ENCODE results near the gene SCML1. TPM values are rescaled to one million over a fixed set of nuclear protein-coding genes. Genes with fewer than 3 reads are reported as not detected.

SCML1 gene
- total RNA-seq, 1 experiment from 2014 or later: 7.0 TPM

GRCh38 chrX:17725181-17725580 is 12.1 kb upstream of the SCML1 start:
- in situ Hi-C loops (cut with HindIII; ENCODE audit: low pct_unique_long_range_greater_than_20kb, low sequenced_read_pairs): no loop called here
- Histone ChIP-seq H3K36me3 (ENCODE audit: control insufficient read depth, insufficient read depth, low read length) (no peaks in the 10 kb centered on the region), H3K9me3 (ENCODE audit: control insufficient read depth, insufficient read depth, low read depth, low read length) (no peaks in the 10 kb centered on the region), H3K27ac (ENCODE audit: low read length) (no peak overlapping the region), H3K4me1 (ENCODE audit: control insufficient read depth, insufficient read depth, low read length) (no peaks in the 10 kb centered on the region), H3K4me3 (ENCODE audit: low read depth in 2 of 2, low read length in 2 of 2) (no peak overlapping the region), H3K27me3 (ENCODE audit: control insufficient read depth, insufficient read depth, low read length) (no peaks in the 10 kb centered on the region)
- ChIA-PET POLR2A (no interaction called here), CTCF (no interaction called here)
- no peak for TF ChIP-seq CTCF (IDR thresholded peaks at IDR 0.05)
- no peak for TF ChIP-seq TCF7L2 (IDR thresholded peaks at IDR 0.05; ENCODE audit: low read depth, low read length)
- TF ChIP-seq POLR2AphosphoS5 (IDR thresholded peaks at IDR 0.05; ENCODE audit: low read depth, low read length): no peak
- no peak for TF ChIP-seq REST (IDR thresholded peaks at IDR 0.05; ENCODE audit: insufficient read depth in 1 of 2, low read depth in 2 of 2, low read length in 1 of 2)
- BruUV-seq (replicated peaks): no TSS peak
- intact Hi-C loops (cut with micrococcal nuclease; ENCODE audit: unreplicated experiment): no loop called here
- DNase-seq (ENCODE audit: low read depth, low spot score) (no peak), ATAC-seq (no peak)

- H3K27ac ChIP-seq (ENCODE audit: low read length): no peak overlapping the region
- DNase-seq (ENCODE audit: low read depth, low spot score) (no peak), ATAC-seq (no peak)
- TF ChIP-seq SIN3A (IDR thresholded peaks at IDR 0.05; ENCODE audit: borderline replicate concordance, insufficient read depth, low read depth, low read length): no peak
- no peak for TF ChIP-seq POLR2AphosphoS5 (IDR thresholded peaks at IDR 0.05; ENCODE audit: low read depth, low read length)
- TF ChIP-seq CTCF (IDR thresholded peaks at IDR 0.05): no peak
- TF ChIP-seq TCF7L2 (IDR thresholded peaks at IDR 0.05; ENCODE audit: low read depth, low read length): no peak
- in situ Hi-C loops (cut with HindIII; ENCODE audit: low pct_unique_long_range_greater_than_20kb, low sequenced_read_pairs) (no loop called here), intact Hi-C loops (cut with micrococcal nuclease; ENCODE audit: unreplicated experiment) (no loop called here)
- H3K27me3 ChIP-seq (ENCODE audit: control insufficient read depth, insufficient read depth, low read length): no peaks in the 10 kb centered on the region
- ChIA-PET POLR2A (no interaction called here), CTCF (no interaction called here)
- no peaks in the 10 kb centered on the region; the same call in 1 of the 2 replicates for H3K4me1 ChIP-seq (ENCODE audit: control insufficient read depth, insufficient read depth, low read length)
- BruUV-seq (replicated peaks): no TSS peak
- no peaks in the 10 kb centered on the region for H3K36me3 ChIP-seq (ENCODE audit: control insufficient read depth, insufficient read depth, low read length)
- H3K4me3 ChIP-seq (ENCODE audit: low read depth in 2 of 2, low read length in 2 of 2): no peak overlapping the region
- H3K9me3 ChIP-seq (ENCODE audit: control insufficient read depth, insufficient read depth, low read depth, low read length): no peaks in the 10 kb centered on the region
These were observed 5.0 kb upstream of the SCML1 start for GRCh38 chrX:17732138-17732783.

All from Panc1 (cell line).